Effector memory CD4-positive, alpha-beta T cell (primary cell): ENCODE data around the gene MXD4.
"Not testable (repeated sequence)": the region's sequence is repeated elsewhere in the genome, so short reads cannot be mapped to it uniquely, and the experiment has no call there.

Experiments
- DNase-seq, 3 donors: peaks; one replicate each; pipeline ENCODE4 v3.0.0-alpha.2; 2020
- H3K27ac ChIP-seq: 2 replicates; pipeline ENCODE4 v1.7.0; 2013; ENCODE audit warnings: mild to moderate bottlenecking, low read length, moderate library complexity; ENCODE audit not compliant: insufficient read depth, poor library complexity, severe bottlenecking
- H3K27me3 ChIP-seq: replicated peaks from 2 replicates; pipeline ENCODE4 v1.7.0; 2013; ENCODE audit warnings: mild to moderate bottlenecking, low read length; ENCODE audit not compliant: insufficient read depth, control insufficient read depth, poor library complexity, severe bottlenecking
- H3K36me3 ChIP-seq: 2 replicates; pipeline ENCODE4 v1.7.0; 2013; ENCODE audit warnings: mild to moderate bottlenecking, low read length, moderate library complexity; ENCODE audit not compliant: control insufficient read depth, insufficient read depth
- H3K4me1 ChIP-seq: 2 replicates; pipeline ENCODE4 v1.7.0; 2013; ENCODE audit warnings: low read length, mild to moderate bottlenecking; ENCODE audit not compliant: control insufficient read depth, insufficient read depth, poor library complexity, severe bottlenecking
- H3K4me3 ChIP-seq: 2 replicates; pipeline ENCODE4 v1.7.0; 2013; ENCODE audit warnings: low read length, low read depth, mild to moderate bottlenecking; ENCODE audit not compliant: insufficient read depth, poor library complexity, severe bottlenecking
- H3K9me3 ChIP-seq: 2 replicates; pipeline ENCODE4 v1.7.0; 2013; ENCODE audit warnings: mild to moderate bottlenecking, low read length, moderate library complexity; ENCODE audit not compliant: control insufficient read depth

MXD4 gene

GRCh38 chr4:2241410-2242353 is 20.2 kb downstream of the MXD4 start, which contains the start of the genes HAUS3 and POLN:
TSS of gene HAUS3 (minus strand) at chr4:2242121. CDS start at chr4:2240946, 1,175 bp downstream.
TSS of gene POLN (minus strand) at chr4:2242121. CDS start at chr4:2229231, 12,890 bp downstream.
- Histone ChIP-seq H3K27ac (peak within 1 kb of the TSS; percentile 85), H3K9me3 (no peaks in the 10 kb centered on the region), H3K27me3 (no peaks in the 10 kb centered on the region), H3K4me1 (peaks cover 16% of the 10 kb centered on the region), H3K4me3 (peak within 1 kb of the TSS; percentile 89), H3K36me3 (peaks cover 10% of the 10 kb centered on the region)
- DNase-seq = peak; percentile 99 to 100 (median 99)

DNA sequence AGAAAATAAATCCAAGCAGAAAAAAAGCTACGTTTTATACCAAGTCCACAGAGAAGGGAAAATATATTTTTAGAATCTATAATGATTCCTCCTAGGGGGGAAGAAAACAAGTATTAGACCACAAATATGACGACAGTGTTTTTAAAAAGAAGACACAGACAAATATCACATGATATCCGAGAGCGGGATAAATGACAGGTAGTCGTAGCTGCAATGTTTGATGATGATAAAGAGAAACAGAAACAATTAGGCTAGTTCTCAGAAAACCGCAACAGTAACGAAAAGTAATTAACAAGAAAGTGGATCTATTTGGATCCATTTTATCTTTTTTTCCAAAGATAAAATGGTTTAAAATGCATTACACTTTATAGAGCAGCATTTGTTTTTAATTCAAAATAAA is 20.9 kb downstream of the MXD4 start:
- H3K27ac ChIP-seq = peak overlapping the region; percentile 85
- peaks cover 10% of the 10 kb centered on the region for H3K36me3 ChIP-seq
- no peaks in the 10 kb centered on the region for H3K27me3 ChIP-seq
- peak overlapping the region; percentile 89 for H3K4me3 ChIP-seq
- peaks cover 16% of the 10 kb centered on the region for H3K4me1 ChIP-seq
- no peak for DNase-seq
- no peaks in the 10 kb centered on the region for H3K9me3 ChIP-seq

GRCh38 chr4:2236944-2237666 is 24.8 kb downstream of the MXD4 start:
- H3K9me3 ChIP-seq = no peaks in the 10 kb centered on the region
- H3K27ac ChIP-seq = no peak overlapping the region
- H3K4me3 ChIP-seq = no peak overlapping the region
- H3K36me3 ChIP-seq = peaks cover 25% of the 10 kb centered on the region
- no peaks in the 10 kb centered on the region for H3K27me3 ChIP-seq
- DNase-seq = no peak
- peaks cover 16% of the 10 kb centered on the region for H3K4me1 ChIP-seq

DNA sequence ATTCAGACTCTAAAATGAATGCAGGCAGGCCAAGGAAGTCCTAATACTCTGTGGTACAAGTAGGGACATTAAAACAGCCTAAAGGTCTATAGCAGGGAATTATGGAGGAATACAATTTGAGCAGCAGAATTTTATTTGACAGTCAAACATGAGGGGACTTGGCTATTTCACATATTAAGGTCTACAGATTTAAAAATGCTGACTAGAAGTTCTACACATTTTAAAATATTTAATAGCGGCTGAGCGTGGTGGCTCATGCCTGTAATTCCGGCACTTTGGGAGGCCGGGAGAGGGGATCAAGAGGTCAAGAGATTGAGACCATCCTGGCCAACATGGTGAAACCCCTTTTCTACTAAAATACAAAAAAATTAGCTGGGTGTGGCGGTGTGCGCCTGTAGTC is 30.8 kb downstream of the MXD4 start:
- Histone ChIP-seq H3K4me3 (no peak overlapping the region), H3K27me3 (no peaks in the 10 kb centered on the region), H3K4me1 (no peaks in the 10 kb centered on the region), H3K27ac (no peak overlapping the region), H3K9me3 (no peaks in the 10 kb centered on the region), H3K36me3 (peaks cover 30% of the 10 kb centered on the region)
- DNase-seq = no peak

GRCh38 chr4:2226261-2226660 is 35.6 kb downstream of the MXD4 start:
- Histone ChIP-seq H3K27ac (no peak overlapping the region), H3K27me3 (no peaks in the 10 kb centered on the region), H3K4me3 (no peak overlapping the region), H3K4me1 (no peaks in the 10 kb centered on the region), H3K36me3 (peaks cover 20% of the 10 kb centered on the region), H3K9me3 (no peaks in the 10 kb centered on the region)
- no peak for DNase-seq

GRCh38 chr4:2222838-2223237 is 39.1 kb downstream of the MXD4 start:
- H3K27ac ChIP-seq = no peak overlapping the region
- H3K4me1 ChIP-seq = peaks cover 5% of the 10 kb centered on the region
- H3K27me3 ChIP-seq = no peaks in the 10 kb centered on the region
- no peak for DNase-seq
- peaks cover 15% of the 10 kb centered on the region for H3K36me3 ChIP-seq
- no peaks in the 10 kb centered on the region for H3K9me3 ChIP-seq
- no peak overlapping the region for H3K4me3 ChIP-seq

- H3K36me3 ChIP-seq, DNase-seq, H3K27ac ChIP-seq, H3K4me3 ChIP-seq, H3K4me1 ChIP-seq, H3K9me3 ChIP-seq, H3K27me3 ChIP-seq: not testable (repeated sequence)
Observed at GRCh38 chr4:2221378-2221777, 40.5 kb downstream of the MXD4 start.

- Histone ChIP-seq H3K27ac (no peak overlapping the region), H3K9me3 (no peaks in the 10 kb centered on the region), H3K4me3 (no peak overlapping the region), H3K4me1 (peaks cover 5% of the 10 kb centered on the region), H3K36me3 (peaks cover 5% of the 10 kb centered on the region), H3K27me3 (no peaks in the 10 kb centered on the region)
- peak; percentile 55 to 67 (median 57) for DNase-seq
Observed at GRCh38 chr4:2220016-2220630, 41.8 kb downstream of the MXD4 start.

DNA sequence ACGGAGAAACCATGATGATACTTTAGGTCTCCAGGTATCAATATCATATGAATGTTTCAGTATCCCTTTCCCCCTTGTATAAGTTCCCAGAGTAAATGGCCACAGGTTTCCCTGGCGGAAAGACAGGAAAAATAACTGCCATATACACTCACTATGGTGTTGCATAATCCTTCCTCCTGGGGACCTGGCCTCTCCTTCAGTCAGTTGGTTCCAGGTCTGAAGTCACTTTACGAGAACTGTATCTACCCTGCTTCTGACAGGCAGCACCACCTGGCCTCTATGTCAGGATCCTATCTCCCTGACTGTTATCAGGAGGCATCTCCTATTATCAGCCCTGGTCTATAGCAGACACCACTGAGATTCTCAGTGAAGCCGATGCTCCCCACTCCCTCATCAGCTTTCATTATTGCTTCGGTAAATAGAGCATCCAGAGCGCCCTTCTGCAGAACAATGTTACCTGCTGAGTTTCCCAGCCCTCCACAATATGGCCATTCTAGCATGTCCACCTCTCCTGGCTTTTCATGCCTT is 42.6 kb downstream of the MXD4 start:
- no peaks in the 10 kb centered on the region for H3K27me3 ChIP-seq
- no peaks in the 10 kb centered on the region for H3K9me3 ChIP-seq
- H3K4me3 ChIP-seq = no peak overlapping the region
- no peak overlapping the region for H3K27ac ChIP-seq
- peaks cover 5% of the 10 kb centered on the region for H3K4me1 ChIP-seq
- DNase-seq = no peak
- peaks cover 5% of the 10 kb centered on the region for H3K36me3 ChIP-seq
